Upper lobe of left lung (tissue), 4 donors: ENCODE results near the gene ESAM.

Experiments
- EP300 ChIP-seq, 4 donors: sonication (generic); formaldehyde crosslinking; IDR thresholded peaks; one replicate each; pipeline ENCODE4 v1.5.1; 2017; ENCODE audit warnings: antibody characterized with exemption in 4 of 4, control low read depth in 2 of 4
- POLR2A ChIP-seq, 4 donors: fragments of 450-650 bp; IDR thresholded peaks; one replicate each; pipeline ENCODE4 v1.5.1; 2016 to 2017; ENCODE audit warnings: antibody characterized with exemption in 4 of 4, mild to moderate bottlenecking in 2 of 4
- POLR2AphosphoS5 ChIP-seq, 2 donors: sonication (generic); formaldehyde crosslinking; IDR thresholded peaks; one replicate each; pipeline ENCODE4 v1.5.1; 2017; ENCODE audit warnings: antibody characterized with exemption in 2 of 2
- TF ChIP-seq, protein P1 (sequence below), 6 experiments: fragments of 450-650 bp in 4 of 6; fragments of 200-600 bp in 2 of 6; sonication (generic) in 2 of 6; IDR thresholded peaks; one replicate each; pipeline ENCODE4 v1.5.1; 2016 to 2019; ENCODE audit warnings: antibody characterized with exemption in 6 of 6

GRCh38 chr11:124778281-124778680, 16.2 kb upstream of the ESAM start:
- TF ChIP-seq, protein P1, sequence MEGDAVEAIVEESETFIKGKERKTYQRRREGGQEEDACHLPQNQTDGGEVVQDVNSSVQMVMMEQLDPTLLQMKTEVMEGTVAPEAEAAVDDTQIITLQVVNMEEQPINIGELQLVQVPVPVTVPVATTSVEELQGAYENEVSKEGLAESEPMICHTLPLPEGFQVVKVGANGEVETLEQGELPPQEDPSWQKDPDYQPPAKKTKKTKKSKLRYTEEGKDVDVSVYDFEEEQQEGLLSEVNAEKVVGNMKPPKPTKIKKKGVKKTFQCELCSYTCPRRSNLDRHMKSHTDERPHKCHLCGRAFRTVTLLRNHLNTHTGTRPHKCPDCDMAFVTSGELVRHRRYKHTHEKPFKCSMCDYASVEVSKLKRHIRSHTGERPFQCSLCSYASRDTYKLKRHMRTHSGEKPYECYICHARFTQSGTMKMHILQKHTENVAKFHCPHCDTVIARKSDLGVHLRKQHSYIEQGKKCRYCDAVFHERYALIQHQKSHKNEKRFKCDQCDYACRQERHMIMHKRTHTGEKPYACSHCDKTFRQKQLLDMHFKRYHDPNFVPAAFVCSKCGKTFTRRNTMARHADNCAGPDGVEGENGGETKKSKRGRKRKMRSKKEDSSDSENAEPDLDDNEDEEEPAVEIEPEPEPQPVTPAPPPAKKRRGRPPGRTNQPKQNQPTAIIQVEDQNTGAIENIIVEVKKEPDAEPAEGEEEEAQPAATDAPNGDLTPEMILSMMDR (IDR thresholded peaks at IDR 0.05): no peak
- TF ChIP-seq POLR2A (IDR thresholded peaks at IDR 0.05) (no peak), EP300 (IDR thresholded peaks at IDR 0.05) (no peak), POLR2AphosphoS5 (IDR thresholded peaks at IDR 0.05) (no peak)
